ENCODE data around the gene CSNK2B.

The CSNK2B gene

GRCh38 chr6:31658158-31658688 is 7.7 kb upstream of the CSNK2B start:
- Histone ChIP-seq H3K36me3 (replicated peaks) (peaks cover 9% of the 10 kb centered on the region), H3K27ac (no peak overlapping the region), H3K27me3 (replicated peaks) (no peaks in the 10 kb centered on the region), H3K4me3 (ENCODE audit: low read depth, low read length) (no peak overlapping the region)
- DNase-seq, result no peak
- TF ChIP-seq, protein P1, sequence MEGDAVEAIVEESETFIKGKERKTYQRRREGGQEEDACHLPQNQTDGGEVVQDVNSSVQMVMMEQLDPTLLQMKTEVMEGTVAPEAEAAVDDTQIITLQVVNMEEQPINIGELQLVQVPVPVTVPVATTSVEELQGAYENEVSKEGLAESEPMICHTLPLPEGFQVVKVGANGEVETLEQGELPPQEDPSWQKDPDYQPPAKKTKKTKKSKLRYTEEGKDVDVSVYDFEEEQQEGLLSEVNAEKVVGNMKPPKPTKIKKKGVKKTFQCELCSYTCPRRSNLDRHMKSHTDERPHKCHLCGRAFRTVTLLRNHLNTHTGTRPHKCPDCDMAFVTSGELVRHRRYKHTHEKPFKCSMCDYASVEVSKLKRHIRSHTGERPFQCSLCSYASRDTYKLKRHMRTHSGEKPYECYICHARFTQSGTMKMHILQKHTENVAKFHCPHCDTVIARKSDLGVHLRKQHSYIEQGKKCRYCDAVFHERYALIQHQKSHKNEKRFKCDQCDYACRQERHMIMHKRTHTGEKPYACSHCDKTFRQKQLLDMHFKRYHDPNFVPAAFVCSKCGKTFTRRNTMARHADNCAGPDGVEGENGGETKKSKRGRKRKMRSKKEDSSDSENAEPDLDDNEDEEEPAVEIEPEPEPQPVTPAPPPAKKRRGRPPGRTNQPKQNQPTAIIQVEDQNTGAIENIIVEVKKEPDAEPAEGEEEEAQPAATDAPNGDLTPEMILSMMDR (IDR thresholded peaks at IDR 0.05; ENCODE audit: low read depth, low read length, missing control alignments), result no peak
- in situ Hi-C loops (cut with HindIII; ENCODE audit: low pct_ligation_motif_present, low sequenced_read_pairs), result no loop called here

GRCh38 chr6:31658983-31659648 is 6.8 kb upstream of the CSNK2B start:
- in situ Hi-C loops (cut with HindIII; ENCODE audit: low pct_ligation_motif_present, low sequenced_read_pairs), result no loop called here
- Histone ChIP-seq H3K27ac (no peak overlapping the region), H3K27me3 (replicated peaks) (no peaks in the 10 kb centered on the region), H3K4me3 (ENCODE audit: low read depth, low read length) (peak overlapping the region; percentile 87), H3K36me3 (replicated peaks) (peaks cover 9% of the 10 kb centered on the region)
- TF ChIP-seq, protein P1 (IDR thresholded peaks at IDR 0.05; ENCODE audit: low read depth, low read length, missing control alignments), result no peak
- DNase-seq, result no peak

GRCh38 chr6:31659649-31660380 is 6.1 kb upstream of the CSNK2B start:
- H3K36me3 ChIP-seq (replicated peaks), result peaks cover 9% of the 10 kb centered on the region
- in situ Hi-C loops (cut with HindIII; ENCODE audit: low pct_ligation_motif_present, low sequenced_read_pairs), result no loop called here
- H3K27ac ChIP-seq, result peak overlapping the region; percentile 43
- peak overlapping the region; percentile 87 for H3K4me3 ChIP-seq (ENCODE audit: low read depth, low read length)
- TF ChIP-seq, protein P1 (IDR thresholded peaks at IDR 0.05; ENCODE audit: low read depth, low read length, missing control alignments), result no peak
- DNase-seq, result no peak
- H3K27me3 ChIP-seq (replicated peaks), result no peaks in the 10 kb centered on the region

DNA sequence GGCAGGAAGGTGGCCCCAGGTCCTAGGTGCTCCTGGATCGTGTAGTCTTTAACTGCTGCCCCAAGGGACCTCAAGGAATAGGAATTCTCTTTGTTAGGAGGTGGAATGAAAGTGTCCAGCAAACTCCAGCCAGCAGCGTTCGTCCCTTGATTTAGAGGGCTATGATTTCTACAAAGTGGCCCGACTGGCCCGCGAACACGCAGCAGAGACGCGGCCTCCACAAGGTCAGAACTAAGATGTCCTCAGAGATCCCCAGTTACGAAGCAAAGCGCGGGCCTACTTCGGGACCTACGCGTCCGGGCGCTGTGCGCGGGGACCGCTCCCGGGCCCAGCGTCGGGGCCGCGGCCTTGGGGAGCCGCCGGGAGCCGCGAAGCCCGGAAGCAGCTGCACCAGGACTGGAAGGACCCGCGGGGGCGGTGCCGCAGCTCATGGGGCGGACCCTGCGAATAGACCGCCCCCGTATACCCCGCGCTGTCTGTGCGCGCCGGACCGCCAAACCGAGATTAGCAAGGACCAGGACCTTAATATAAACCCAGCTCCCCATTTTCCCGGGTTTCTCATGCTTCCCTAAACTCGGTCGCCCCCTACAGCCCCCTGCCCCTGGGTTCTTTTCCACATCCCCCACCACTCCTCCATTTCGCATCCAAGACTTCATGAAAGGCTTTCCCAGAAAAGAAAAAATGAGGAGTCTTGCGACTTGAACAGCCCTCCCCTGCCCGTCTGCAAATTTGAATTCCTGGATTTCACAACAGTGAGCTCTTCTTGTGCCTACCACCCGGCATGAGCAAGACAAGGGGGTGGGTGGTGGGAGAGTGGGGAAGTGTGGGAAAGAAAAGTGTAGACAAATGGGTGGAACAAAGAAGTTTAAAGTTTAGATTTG is 5.3 kb upstream of the CSNK2B start, which contains the start of gene C6orf47:
Gene C6orf47 (minus strand): TSS at position 398 of the 881 bp plus-strand sequence. CDS start 831 bp downstream, outside the sequence.
- TF ChIP-seq, protein P1 (IDR thresholded peaks at IDR 0.05; ENCODE audit: low read depth, low read length, missing control alignments), result peak; percentile 8
- H3K27ac ChIP-seq, result peak within 1 kb of the TSS; percentile 43
- H3K36me3 ChIP-seq (replicated peaks), result peaks cover 9% of the 10 kb centered on the region
- in situ Hi-C loops (cut with HindIII; ENCODE audit: low pct_ligation_motif_present, low sequenced_read_pairs), result no loop called here
- peak; percentile 72 for DNase-seq
- H3K4me3 ChIP-seq (ENCODE audit: low read depth, low read length), result peak within 1 kb of the TSS; percentile 87
- no peaks in the 10 kb centered on the region for H3K27me3 ChIP-seq (replicated peaks)

GRCh38 chr6:31661262-31662123 is 4.4 kb upstream of the CSNK2B start:
- in situ Hi-C loops (cut with HindIII; ENCODE audit: low pct_ligation_motif_present, low sequenced_read_pairs), result no loop called here

More at GRCh38 chr6:31661262-31662123, 4.4 kb upstream of the CSNK2B start:
- TF ChIP-seq, protein P1 (IDR thresholded peaks at IDR 0.05; ENCODE audit: low read depth, low read length, missing control alignments), result no peak
- Histone ChIP-seq H3K4me3 (ENCODE audit: low read depth, low read length) (peak overlapping the region; percentile 87), H3K27ac (peak overlapping the region; percentile 43), H3K36me3 (replicated peaks) (peaks cover 11% of the 10 kb centered on the region), H3K27me3 (replicated peaks) (no peaks in the 10 kb centered on the region)
- no peak for DNase-seq

Measured in brain microvascular endothelial cell (primary cell).